GM23338 (cell line): Measurements from ENCODE around the gene DMD.
"Not testable (repeated sequence)": the region's sequence is repeated elsewhere in the genome, so short reads cannot be mapped to it uniquely, and the experiment has no call there.

ENCODE experiments used
- CTCF ChIP-seq, 2 experiments: fragments of 200-600 bp in 1 of 2; sonication (generic) in 1 of 2; conservative IDR thresholded peaks; 2 replicates each; pipeline versions ENCODE4 v1.5.1 to v1.6.1; 2016 to 2017; ENCODE audit warnings: antibody characterized with exemption in 2 of 2, low read depth in 2 of 2, mild to moderate bottlenecking in 2 of 2, moderate library complexity in 1 of 2
- EZH2 ChIP-seq: fragments of 200-600 bp; sonication (generic); IDR thresholded peaks from one replicate; pipeline ENCODE4 v1.8.0; 2017; ENCODE audit warnings: antibody characterized with exemption, mild to moderate bottlenecking, low read depth; ENCODE audit not compliant: unreplicated experiment
- EZH2phosphoT487 ChIP-seq: fragments of 200-600 bp; sonication (generic); IDR thresholded peaks from one replicate; pipeline ENCODE4 v1.8.1; 2018; ENCODE audit warnings: antibody characterized with exemption; ENCODE audit not compliant: unreplicated experiment
- JUNB ChIP-seq: IDR thresholded peaks from one replicate; pipeline ENCODE4 v1.6.1; 2016; ENCODE audit warnings: antibody characterized with exemption; ENCODE audit not compliant: unreplicated experiment
- POLR2AphosphoS5 ChIP-seq: IDR thresholded peaks from 2 replicates; pipeline ENCODE4 v1.6.1; 2016; ENCODE audit warnings: antibody characterized with exemption, low read depth
- REST ChIP-seq: IDR thresholded peaks from one replicate; pipeline ENCODE4 v1.6.1; 2018; ENCODE audit warnings: antibody characterized with exemption; ENCODE audit not compliant: unreplicated experiment

- TF ChIP-seq CTCF (conservative IDR thresholded peaks at IDR 0.05; ENCODE audit: low read depth in 2 of 2); JUNB; REST; EZH2phosphoT487; POLR2AphosphoS5; EZH2: not testable (repeated sequence)
These were observed 137.7 kb downstream of the DMD start for GRCh38 chrX:33073660-33074059.
